GM12872 (cell line): ENCODE measurements around the gene DTD1.

Source experiments
- CTCF ChIP-seq: IDR thresholded peaks from 3 replicates; pipeline ENCODE4 v1.5.1; 2011; ENCODE audit warnings: low read depth, mild to moderate bottlenecking, low read length, moderate library complexity; ENCODE audit not compliant: insufficient read depth

The DTD1 gene

GRCh38 chr20:18645196-18645745 is 57.4 kb downstream of the DTD1 start:
- no peak for TF ChIP-seq CTCF

DNA sequence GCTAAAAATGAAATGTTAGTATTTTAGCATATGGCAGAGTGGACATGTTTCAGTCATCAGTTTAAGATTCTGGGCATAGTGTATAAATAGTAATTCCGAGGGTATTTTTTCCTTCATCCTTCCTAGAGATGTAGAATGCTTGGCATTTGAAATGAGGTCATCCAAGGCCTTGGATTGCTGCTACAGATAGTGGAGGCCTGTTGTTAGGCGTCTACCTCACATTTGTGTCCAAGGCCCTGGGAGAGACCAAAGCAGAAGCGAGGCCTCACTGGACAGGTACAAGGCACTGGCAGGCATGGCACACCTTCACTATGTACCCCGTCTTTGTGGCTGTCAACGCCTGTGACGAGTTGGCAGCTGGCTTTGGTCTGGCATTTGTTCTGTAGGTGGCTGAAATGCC is 58.0 kb downstream of the DTD1 start:
- no peak for TF ChIP-seq CTCF

- no peak for TF ChIP-seq CTCF
These were observed 59.9 kb downstream of the DTD1 start for GRCh38 chr20:18647777-18648176.

DNA sequence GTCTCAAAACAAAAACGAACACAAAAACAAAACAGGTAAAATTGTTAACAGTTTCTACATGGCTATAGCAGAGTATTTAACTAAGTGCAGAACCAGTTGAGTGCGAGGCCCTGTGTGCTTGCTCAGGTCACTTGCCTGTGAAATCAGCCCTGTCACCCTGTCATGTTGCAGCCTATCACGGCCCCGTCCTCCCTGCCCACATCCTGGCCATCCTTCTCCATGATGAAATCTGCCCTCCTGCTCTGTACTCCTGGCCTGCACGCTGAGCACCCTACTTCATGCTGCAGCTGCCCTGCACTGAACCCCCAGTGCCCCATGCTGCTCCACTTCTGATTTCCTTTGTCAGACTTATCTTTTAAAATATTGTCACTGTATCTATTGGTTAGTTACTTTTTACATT is 62.4 kb downstream of the DTD1 start:
- no peak for TF ChIP-seq CTCF

DNA sequence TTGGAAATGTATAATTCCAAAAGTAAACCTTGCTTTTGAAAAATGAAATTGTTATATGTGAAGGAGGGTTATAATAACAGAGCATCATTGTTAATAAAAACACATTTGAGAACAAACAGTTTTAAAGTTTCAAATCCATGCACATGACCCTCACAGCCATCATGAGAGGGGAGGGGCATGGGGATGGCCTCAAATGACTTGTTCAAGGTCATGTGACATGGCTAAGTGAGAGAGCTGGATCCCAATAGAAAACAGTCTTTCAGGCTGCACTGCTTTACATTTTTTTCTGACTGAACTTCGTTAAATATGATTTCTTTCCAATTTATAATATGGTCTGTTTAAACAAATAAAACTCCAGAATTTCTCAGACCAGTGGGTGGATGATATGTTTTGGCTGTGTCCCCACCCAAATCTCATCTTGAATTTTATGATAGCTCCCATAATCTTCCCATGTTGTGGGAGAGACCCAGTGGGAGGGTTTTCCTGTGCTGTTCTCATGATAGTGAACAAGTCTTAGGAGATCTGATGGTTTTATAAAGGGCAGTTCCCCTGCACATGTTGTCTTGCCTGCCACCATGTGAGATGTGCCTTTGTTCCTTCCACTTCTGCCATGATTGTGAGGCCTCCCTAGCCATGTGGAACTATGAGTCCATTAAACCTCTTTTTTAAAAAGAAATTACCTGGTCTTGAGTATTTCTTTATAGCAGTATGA is 66.0 kb downstream of the DTD1 start:
- TF ChIP-seq CTCF: no peak

GRCh38 chr20:18654448-18654773 is 66.6 kb downstream of the DTD1 start:
- TF ChIP-seq CTCF: no peak

DNA sequence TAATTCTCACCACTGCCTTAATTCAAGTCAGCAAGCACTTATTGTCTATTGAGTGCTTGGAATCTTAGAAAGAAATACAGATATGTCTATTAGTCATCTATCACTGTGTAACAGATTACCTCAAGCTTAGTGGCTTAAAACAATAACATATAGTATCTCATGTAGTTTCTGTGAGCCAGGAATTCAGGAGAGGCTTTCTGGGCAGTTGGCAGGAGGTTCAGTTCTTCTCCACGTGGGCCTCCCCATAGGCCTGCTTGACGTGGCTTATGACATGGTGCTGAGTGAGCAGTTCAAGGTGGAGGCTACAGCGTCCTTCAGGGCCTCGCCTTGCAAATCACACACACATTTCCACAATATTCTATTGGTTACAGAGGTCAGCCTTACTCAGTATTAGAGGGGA is 69.7 kb downstream of the DTD1 start:
- no peak for TF ChIP-seq CTCF
